ENCODE results near the gene MACROD2.
"Not testable (repeated sequence)": the region's sequence is repeated elsewhere in the genome, so short reads cannot be mapped to it uniquely, and the experiment has no call there.

MACROD2 gene

GRCh38 chr20:14219801-14220461 lies 224.6 kb downstream of the MACROD2 start:
- Histone ChIP-seq H3K9ac (ENCODE audit: insufficient read length, low read depth) (no peak overlapping the region), H3K36me3 (ENCODE audit: insufficient read depth, insufficient read length, low read length) (no peaks in the 10 kb centered on the region), H3K27me3 (ENCODE audit: insufficient read depth, insufficient read length) (no peaks in the 10 kb centered on the region), H3K4me1 (ENCODE audit: insufficient read depth, insufficient read length) (peaks cover 3% of the 10 kb centered on the region), H3K4me3 (ENCODE audit: insufficient read length, low read depth) (no peak overlapping the region), H3K9me3 (ENCODE audit: insufficient read depth, low read length) (no peaks in the 10 kb centered on the region)
- DNase-seq (ENCODE audit: low read depth, low spot score), result peak; percentile 69
- TF ChIP-seq SUZ12 (IDR thresholded peaks at IDR 0.05; ENCODE audit: extremely low read depth, insufficient read depth, insufficient read length) (no peak), ZNF274 (IDR thresholded peaks at IDR 0.05; ENCODE audit: low read depth, low read length) (no peak), YY1 (IDR thresholded peaks at IDR 0.05; ENCODE audit: insufficient read depth, insufficient read length) (no peak)

- no peaks in the 10 kb centered on the region for H3K9me3 ChIP-seq (ENCODE audit: insufficient read depth, low read length)
- no peak for DNase-seq (ENCODE audit: low read depth, low spot score)
- H3K9ac ChIP-seq (ENCODE audit: insufficient read length, low read depth), result no peak overlapping the region
- TF ChIP-seq ZNF274 (IDR thresholded peaks at IDR 0.05; ENCODE audit: low read depth, low read length) (no peak), SUZ12 (IDR thresholded peaks at IDR 0.05; ENCODE audit: extremely low read depth, insufficient read depth, insufficient read length) (no peak), YY1 (IDR thresholded peaks at IDR 0.05; ENCODE audit: insufficient read depth, insufficient read length) (no peak)
- H3K36me3 ChIP-seq (ENCODE audit: insufficient read depth, insufficient read length, low read length), result no peaks in the 10 kb centered on the region
- H3K4me1 ChIP-seq (ENCODE audit: insufficient read depth, insufficient read length), result peaks cover 3% of the 10 kb centered on the region
- no peaks in the 10 kb centered on the region for H3K27me3 ChIP-seq (ENCODE audit: insufficient read depth, insufficient read length)
- H3K4me3 ChIP-seq (ENCODE audit: insufficient read length, low read depth), result no peak overlapping the region
Measured at GRCh38 chr20:14220986-14221385, 225.7 kb downstream of the MACROD2 start.

GRCh38 chr20:14223806-14224205 lies 228.5 kb downstream of the MACROD2 start:
- Histone ChIP-seq H3K27me3 (ENCODE audit: insufficient read depth, insufficient read length) (no peaks in the 10 kb centered on the region), H3K4me1 (ENCODE audit: insufficient read depth, insufficient read length) (peaks cover 3% of the 10 kb centered on the region), H3K4me3 (ENCODE audit: insufficient read length, low read depth) (no peak overlapping the region), H3K9ac (ENCODE audit: insufficient read length, low read depth) (no peak overlapping the region), H3K36me3 (ENCODE audit: insufficient read depth, insufficient read length, low read length) (no peaks in the 10 kb centered on the region), H3K9me3 (ENCODE audit: insufficient read depth, low read length) (no peaks in the 10 kb centered on the region)
- TF ChIP-seq SUZ12 (IDR thresholded peaks at IDR 0.05; ENCODE audit: extremely low read depth, insufficient read depth, insufficient read length) (no peak), ZNF274 (IDR thresholded peaks at IDR 0.05; ENCODE audit: low read depth, low read length) (no peak), YY1 (IDR thresholded peaks at IDR 0.05; ENCODE audit: insufficient read depth, insufficient read length) (no peak)
- no peak for DNase-seq (ENCODE audit: low read depth, low spot score)

- not testable (repeated sequence) for H3K27me3 ChIP-seq (ENCODE audit: insufficient read depth, insufficient read length); H3K9ac ChIP-seq (ENCODE audit: insufficient read length, low read depth); H3K4me1 ChIP-seq (ENCODE audit: insufficient read depth, insufficient read length); H3K4me3 ChIP-seq (ENCODE audit: insufficient read length, low read depth); H3K36me3 ChIP-seq (ENCODE audit: insufficient read depth, insufficient read length, low read length); H3K9me3 ChIP-seq (ENCODE audit: insufficient read depth, low read length); DNase-seq (ENCODE audit: low read depth, low spot score)
Measured at GRCh38 chr20:14226051-14227049, 231.0 kb downstream of the MACROD2 start.

GRCh38 chr20:14232650-14233049 lies 237.3 kb downstream of the MACROD2 start:
- no peak for DNase-seq (ENCODE audit: low read depth, low spot score)
- H3K9ac ChIP-seq (ENCODE audit: insufficient read length, low read depth), result no peak overlapping the region
- no peaks in the 10 kb centered on the region for H3K36me3 ChIP-seq (ENCODE audit: insufficient read depth, insufficient read length, low read length)
- no peaks in the 10 kb centered on the region for H3K4me1 ChIP-seq (ENCODE audit: insufficient read depth, insufficient read length)
- H3K9me3 ChIP-seq (ENCODE audit: insufficient read depth, low read length), result no peaks in the 10 kb centered on the region
- TF ChIP-seq SUZ12 (IDR thresholded peaks at IDR 0.05; ENCODE audit: extremely low read depth, insufficient read depth, insufficient read length), result no peak
- TF ChIP-seq ZNF274 (IDR thresholded peaks at IDR 0.05; ENCODE audit: low read depth, low read length), result no peak
- TF ChIP-seq YY1 (IDR thresholded peaks at IDR 0.05; ENCODE audit: insufficient read depth, insufficient read length), result no peak
- no peaks in the 10 kb centered on the region for H3K27me3 ChIP-seq (ENCODE audit: insufficient read depth, insufficient read length)
- H3K4me3 ChIP-seq (ENCODE audit: insufficient read length, low read depth), result no peak overlapping the region

GRCh38 chr20:14234666-14235295 lies 239.5 kb downstream of the MACROD2 start:
- DNase-seq (ENCODE audit: low read depth, low spot score), result no peak
- TF ChIP-seq ZNF274 (IDR thresholded peaks at IDR 0.05; ENCODE audit: low read depth, low read length) (no peak), SUZ12 (IDR thresholded peaks at IDR 0.05; ENCODE audit: extremely low read depth, insufficient read depth, insufficient read length) (no peak), YY1 (IDR thresholded peaks at IDR 0.05; ENCODE audit: insufficient read depth, insufficient read length) (no peak)
- H3K4me1 ChIP-seq (ENCODE audit: insufficient read depth, insufficient read length), result no peaks in the 10 kb centered on the region
- no peaks in the 10 kb centered on the region for H3K27me3 ChIP-seq (ENCODE audit: insufficient read depth, insufficient read length)
- no peak overlapping the region for H3K4me3 ChIP-seq (ENCODE audit: insufficient read length, low read depth)
- H3K9me3 ChIP-seq (ENCODE audit: insufficient read depth, low read length), result no peaks in the 10 kb centered on the region
- H3K36me3 ChIP-seq (ENCODE audit: insufficient read depth, insufficient read length, low read length), result no peaks in the 10 kb centered on the region
- no peak overlapping the region for H3K9ac ChIP-seq (ENCODE audit: insufficient read length, low read depth)

GRCh38 chr20:14235355-14235754 lies 240.0 kb downstream of the MACROD2 start:
- no peak overlapping the region for H3K4me3 ChIP-seq (ENCODE audit: insufficient read length, low read depth)
- H3K9me3 ChIP-seq (ENCODE audit: insufficient read depth, low read length), result no peaks in the 10 kb centered on the region
- DNase-seq (ENCODE audit: low read depth, low spot score), result no peak
- no peaks in the 10 kb centered on the region for H3K36me3 ChIP-seq (ENCODE audit: insufficient read depth, insufficient read length, low read length)
- H3K9ac ChIP-seq (ENCODE audit: insufficient read length, low read depth), result no peak overlapping the region
- no peak for TF ChIP-seq YY1 (IDR thresholded peaks at IDR 0.05; ENCODE audit: insufficient read depth, insufficient read length)
- no peak for TF ChIP-seq SUZ12 (IDR thresholded peaks at IDR 0.05; ENCODE audit: extremely low read depth, insufficient read depth, insufficient read length)
- TF ChIP-seq ZNF274 (IDR thresholded peaks at IDR 0.05; ENCODE audit: low read depth, low read length), result no peak
- H3K4me1 ChIP-seq (ENCODE audit: insufficient read depth, insufficient read length), result no peaks in the 10 kb centered on the region
- no peaks in the 10 kb centered on the region for H3K27me3 ChIP-seq (ENCODE audit: insufficient read depth, insufficient read length)
